BJ (cell line): ENCODE measurements around the gene HIPK3. TPM values are rescaled to one million over a fixed set of nuclear protein-coding genes. Genes with fewer than 3 reads are reported as not detected.

ENCODE experiments used
- CTCF ChIA-PET: fragments of 350-600 bp; formaldehyde crosslinking; extraction: SDS; loops from one replicate; lab custom pipeline; 2021; ENCODE audit warnings: antibody characterized with exemption, inconsistent platforms; lab: Yijun Ruan, JAX
- POLR2A ChIA-PET: fragments of 300-600 bp; sonication (Branson Sonifier 250); formaldehyde crosslinking; extraction: SDS; loops from one replicate; lab custom pipeline; 2021; ENCODE audit warnings: antibody characterized with exemption; lab: Charles Lee
- DNase-seq: peaks from one replicate; pipeline ENCODE4 v3.0.0-alpha.2; 2011; ENCODE audit warnings: low read depth
- H3K27me3 ChIP-seq: 2 replicates; pipeline ENCODE4 v1.6.0; 2011; ENCODE audit warnings: low read length; ENCODE audit not compliant: control insufficient read depth, insufficient read depth
- H3K36me3 ChIP-seq: 2 replicates; pipeline ENCODE4 v1.5.1; 2011; ENCODE audit warnings: low read length; ENCODE audit not compliant: control insufficient read depth, insufficient read depth
- H3K4me3 ChIP-seq: 2 replicates; pipeline ENCODE4 v1.5.1; 2011; ENCODE audit warnings: low read depth, mild to moderate bottlenecking, control low read depth, low read length
- polyA plus RNA-seq: library from polyadenylated mRNA; depleted of rRNA; stranded (reverse); fragments of >200 nt; gene quantifications from 2 replicates; pipeline ENCODE4 v1.2.3, GENCODE V29; 2011
- TF ChIP-seq, protein P1 (sequence below): IDR thresholded peaks from 2 replicates; pipeline ENCODE4 v1.5.1; 2011; ENCODE audit warnings: low read depth, mild to moderate bottlenecking, control low read depth, inconsistent platforms, low read length, moderate library complexity; ENCODE audit not compliant: insufficient read depth

HIPK3 gene
- polyA plus RNA-seq, 1 experiment: 18.9 TPM

DNA sequence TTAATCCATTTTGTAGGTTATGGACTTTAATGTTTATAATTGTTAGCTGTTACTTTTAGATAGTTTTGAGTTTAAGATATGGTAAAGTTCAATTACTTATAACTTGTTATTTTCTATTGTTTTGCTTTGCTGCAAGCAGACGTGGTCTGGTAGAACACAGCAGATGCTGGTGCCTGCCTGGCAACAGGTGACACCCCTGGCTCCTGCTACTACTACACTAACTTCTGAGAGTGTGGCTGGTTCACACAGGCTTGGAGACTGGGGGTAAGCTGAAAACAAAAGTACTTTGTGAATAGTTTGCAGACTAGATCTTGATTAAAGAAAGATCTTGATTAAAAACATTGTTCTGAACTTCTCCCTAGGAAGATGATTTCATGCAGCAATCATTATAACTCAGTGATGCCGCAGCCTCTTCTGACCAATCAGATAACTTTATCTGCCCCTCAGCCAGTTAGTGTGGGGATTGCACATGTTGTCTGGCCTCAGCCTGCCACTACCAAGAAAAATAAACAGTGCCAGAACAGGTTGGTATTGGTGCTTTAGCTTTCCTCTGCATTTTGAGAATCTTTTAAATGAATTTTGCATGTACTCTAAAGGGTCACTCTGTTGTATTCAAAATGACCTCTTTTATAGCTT is 90.4 kb downstream of the HIPK3 start:
- ChIA-PET CTCF (interaction anchor here (0.7 to 2.2 kb wide), 3 partner anchors 14 to 395 kb away, joined by 3 to 6 read pairs (median 3); no protein-coding TSS in a partner anchor), POLR2A (no interaction called here)
- DNase-seq: no peak
- TF ChIP-seq, protein P1, sequence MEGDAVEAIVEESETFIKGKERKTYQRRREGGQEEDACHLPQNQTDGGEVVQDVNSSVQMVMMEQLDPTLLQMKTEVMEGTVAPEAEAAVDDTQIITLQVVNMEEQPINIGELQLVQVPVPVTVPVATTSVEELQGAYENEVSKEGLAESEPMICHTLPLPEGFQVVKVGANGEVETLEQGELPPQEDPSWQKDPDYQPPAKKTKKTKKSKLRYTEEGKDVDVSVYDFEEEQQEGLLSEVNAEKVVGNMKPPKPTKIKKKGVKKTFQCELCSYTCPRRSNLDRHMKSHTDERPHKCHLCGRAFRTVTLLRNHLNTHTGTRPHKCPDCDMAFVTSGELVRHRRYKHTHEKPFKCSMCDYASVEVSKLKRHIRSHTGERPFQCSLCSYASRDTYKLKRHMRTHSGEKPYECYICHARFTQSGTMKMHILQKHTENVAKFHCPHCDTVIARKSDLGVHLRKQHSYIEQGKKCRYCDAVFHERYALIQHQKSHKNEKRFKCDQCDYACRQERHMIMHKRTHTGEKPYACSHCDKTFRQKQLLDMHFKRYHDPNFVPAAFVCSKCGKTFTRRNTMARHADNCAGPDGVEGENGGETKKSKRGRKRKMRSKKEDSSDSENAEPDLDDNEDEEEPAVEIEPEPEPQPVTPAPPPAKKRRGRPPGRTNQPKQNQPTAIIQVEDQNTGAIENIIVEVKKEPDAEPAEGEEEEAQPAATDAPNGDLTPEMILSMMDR: no peak
- Histone ChIP-seq H3K4me3 (no peak overlapping the region), H3K27me3 (no peaks in the 10 kb centered on the region), H3K36me3 (peaks cover 11% of the 10 kb centered on the region)

DNA sequence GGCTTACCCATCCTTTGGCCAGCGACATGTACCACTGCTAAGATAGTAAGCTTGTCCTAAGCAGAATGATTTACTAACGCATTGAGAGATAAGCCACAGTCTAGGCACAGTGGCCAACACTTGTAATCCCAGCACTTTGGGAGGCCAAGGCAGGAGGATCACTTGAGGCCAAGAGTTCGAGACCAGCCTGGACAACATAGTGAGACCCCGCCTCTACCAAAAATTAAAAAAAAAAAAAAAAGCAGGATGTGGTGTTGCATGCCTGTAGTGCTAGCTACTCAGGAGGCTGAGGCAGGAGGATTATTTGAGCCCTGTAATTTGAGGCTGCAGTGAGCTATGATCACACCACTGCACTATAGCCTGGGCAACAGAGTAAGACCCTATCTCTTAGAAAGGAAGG is 93.1 kb downstream of the HIPK3 start:
- Histone ChIP-seq H3K4me3 (no peak overlapping the region), H3K27me3 (no peaks in the 10 kb centered on the region), H3K36me3 (peaks cover 13% of the 10 kb centered on the region)
- TF ChIP-seq, protein P1: no peak
- ChIA-PET POLR2A (interaction anchor here (0.7 kb wide), 1 partner anchor 386 kb away, joined by 5 read pairs; no protein-coding TSS in a partner anchor), CTCF (interaction anchor here (0.6 to 1.1 kb wide), 2 partner anchors 65 to 393 kb away, joined by 3 read pairs; no protein-coding TSS in a partner anchor)
- DNase-seq: no peak

DNA sequence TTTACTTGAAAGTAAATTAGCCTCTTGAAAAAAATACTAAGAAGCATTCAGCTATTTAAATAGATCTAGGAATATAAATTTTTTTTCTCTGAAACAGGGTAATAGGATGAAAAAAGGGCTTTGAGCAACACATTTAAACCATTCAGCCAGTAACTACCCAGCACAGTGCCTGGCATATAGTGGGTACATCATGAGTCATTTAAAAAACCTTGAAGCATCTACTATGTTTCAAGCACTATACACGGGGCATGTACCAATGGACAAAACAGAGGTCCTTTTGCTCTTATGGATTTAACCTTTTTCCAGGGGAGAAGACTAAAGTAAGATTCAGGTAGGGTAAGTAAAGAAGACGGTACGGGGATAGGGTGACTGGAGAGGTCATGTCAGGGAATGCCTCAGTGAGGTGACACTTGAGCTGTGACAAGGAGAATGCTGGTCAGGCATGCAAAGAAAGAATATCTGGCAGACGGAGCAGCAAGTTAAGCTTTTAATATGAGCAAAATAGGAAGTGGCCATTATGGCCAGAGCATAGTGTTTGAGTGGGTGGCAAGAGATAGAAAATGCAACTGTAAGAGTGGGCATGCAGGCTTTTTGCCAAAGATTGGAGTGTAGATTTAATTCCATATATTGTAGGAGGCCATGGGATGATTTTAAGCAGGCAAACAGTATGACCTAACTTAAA is 101.1 kb downstream of the HIPK3 start:
- CTCF ChIA-PET: interaction anchor here (0.9 to 1.0 kb wide), 2 partner anchors 10 to 384 kb away, joined by 3 read pairs; no protein-coding TSS in a partner anchor
- H3K27me3 ChIP-seq: no peaks in the 10 kb centered on the region
- TF ChIP-seq, protein P1: no peak
- POLR2A ChIA-PET: no interaction called here
- H3K36me3 ChIP-seq: no peaks in the 10 kb centered on the region
- H3K4me3 ChIP-seq: no peak overlapping the region
- no peak for DNase-seq

DNA sequence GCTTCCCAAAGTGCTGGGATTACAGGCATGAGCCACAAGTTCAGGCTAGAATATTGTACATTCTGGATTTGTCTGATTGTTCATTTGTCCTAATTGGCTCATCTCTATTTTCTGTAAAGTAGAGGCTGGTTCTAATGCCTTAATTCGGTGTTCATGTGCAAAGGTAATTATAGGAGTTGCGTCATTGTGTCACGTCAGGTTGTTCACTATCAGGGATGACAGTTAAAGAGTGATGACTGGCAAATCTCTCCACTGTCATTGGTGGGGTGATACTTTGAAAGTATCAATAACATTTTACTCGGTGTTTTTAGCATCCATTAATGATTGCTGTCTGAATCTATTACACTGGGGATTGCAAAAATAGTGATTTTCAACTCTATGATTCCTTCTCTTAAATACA is 103.5 kb downstream of the HIPK3 start:
- CTCF ChIA-PET: interaction anchor here (1.0 to 5.6 kb wide), 5 partner anchors 11 to 343 kb away, joined by 3 to 64 read pairs (median 3); no protein-coding TSS in a partner anchor
- Histone ChIP-seq H3K36me3 (no peaks in the 10 kb centered on the region), H3K4me3 (no peak overlapping the region), H3K27me3 (no peaks in the 10 kb centered on the region)
- TF ChIP-seq, protein P1: no peak
- POLR2A ChIA-PET: no interaction called here
- no peak for DNase-seq
